SK-N-SH (cell line): Measurements from ENCODE around the gene PSMD3.

Source experiments
- CTCF ChIP-seq: fragments of 200-600 bp; sonication (generic); IDR thresholded peaks from 2 replicates; pipeline ENCODE4 v1.6.1; 2017; ENCODE audit warnings: antibody characterized with exemption, mild to moderate bottlenecking, moderate library complexity
- ELF1 ChIP-seq: IDR thresholded peaks from 2 replicates; pipeline ENCODE4 v1.4.0; 2012
- EP300 ChIP-seq, 2 experiments: IDR thresholded peaks; 2 replicates each; pipeline versions ENCODE4 v1.4.0 to v1.6.1; 2012; ENCODE audit warnings: borderline replicate concordance in 1 of 2, low read depth in 1 of 2, low read length in 1 of 2
- EZH2phosphoT487 ChIP-seq: fragments of 200-600 bp; sonication (generic); IDR thresholded peaks from 2 replicates; pipeline ENCODE4 v1.6.1; 2017; ENCODE audit warnings: low read depth, mixed run types, mild to moderate bottlenecking, antibody characterized with exemption, moderate library complexity, borderline replicate concordance
- MAX ChIP-seq: IDR thresholded peaks from 2 replicates; pipeline ENCODE4 v1.4.0; 2012; ENCODE audit warnings: low read depth
- MXI1 ChIP-seq: IDR thresholded peaks from 2 replicates; pipeline ENCODE4 v1.6.1; 2012; ENCODE audit warnings: mild to moderate bottlenecking, low read depth, low read length, improper control_type of control experiment
- PBX3 ChIP-seq: IDR thresholded peaks from 2 replicates; pipeline ENCODE4; 2012
- REST ChIP-seq: IDR thresholded peaks from 2 replicates; pipeline ENCODE4 v1.6.1; 2012; ENCODE audit warnings: mild to moderate bottlenecking, low read depth, low read length, moderate library complexity
- RFX5 ChIP-seq: IDR thresholded peaks from 2 replicates; pipeline ENCODE4 v1.6.1; 2012; ENCODE audit warnings: mild to moderate bottlenecking, improper control_type of control experiment, low read length
- TAF1 ChIP-seq: IDR thresholded peaks from 2 replicates; pipeline ENCODE4 v1.6.1; 2012; ENCODE audit warnings: low read depth, mild to moderate bottlenecking, low read length, moderate library complexity, borderline replicate concordance
- YY1 ChIP-seq: IDR thresholded peaks from 2 replicates; pipeline ENCODE4 v1.4.0; 2012; ENCODE audit warnings: low read depth, mild to moderate bottlenecking

- TF ChIP-seq TAF1 (no peak), PBX3 (no peak), CTCF (no peak), MAX (no peak), ELF1 (no peak), REST (no peak), YY1 (no peak), EZH2phosphoT487 (no peak), MXI1 (no peak), EP300 (IDR thresholded peaks at IDR 0.05; ENCODE audit: borderline replicate concordance in 1 of 2, low read depth in 1 of 2, low read length in 1 of 2) (no peak), RFX5 (no peak)
Measured at GRCh38 chr17:39944393-39944711, 36.3 kb upstream of the PSMD3 start.
